LNCAP (cell line): ENCODE measurements around the gene NUDT3.

ENCODE experiments used
- TF ChIP-seq, protein P1 (sequence below): fragments of 450-650 bp; IDR thresholded peaks from 2 replicates; pipeline ENCODE4 v1.5.1; 2017; ENCODE audit warnings: mild to moderate bottlenecking

The NUDT3 gene

GRCh38 chr6:34359418-34360158 is 32.9 kb downstream of the NUDT3 start:
- TF ChIP-seq, protein P1, sequence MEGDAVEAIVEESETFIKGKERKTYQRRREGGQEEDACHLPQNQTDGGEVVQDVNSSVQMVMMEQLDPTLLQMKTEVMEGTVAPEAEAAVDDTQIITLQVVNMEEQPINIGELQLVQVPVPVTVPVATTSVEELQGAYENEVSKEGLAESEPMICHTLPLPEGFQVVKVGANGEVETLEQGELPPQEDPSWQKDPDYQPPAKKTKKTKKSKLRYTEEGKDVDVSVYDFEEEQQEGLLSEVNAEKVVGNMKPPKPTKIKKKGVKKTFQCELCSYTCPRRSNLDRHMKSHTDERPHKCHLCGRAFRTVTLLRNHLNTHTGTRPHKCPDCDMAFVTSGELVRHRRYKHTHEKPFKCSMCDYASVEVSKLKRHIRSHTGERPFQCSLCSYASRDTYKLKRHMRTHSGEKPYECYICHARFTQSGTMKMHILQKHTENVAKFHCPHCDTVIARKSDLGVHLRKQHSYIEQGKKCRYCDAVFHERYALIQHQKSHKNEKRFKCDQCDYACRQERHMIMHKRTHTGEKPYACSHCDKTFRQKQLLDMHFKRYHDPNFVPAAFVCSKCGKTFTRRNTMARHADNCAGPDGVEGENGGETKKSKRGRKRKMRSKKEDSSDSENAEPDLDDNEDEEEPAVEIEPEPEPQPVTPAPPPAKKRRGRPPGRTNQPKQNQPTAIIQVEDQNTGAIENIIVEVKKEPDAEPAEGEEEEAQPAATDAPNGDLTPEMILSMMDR, result no peak

- TF ChIP-seq, protein P1, result no peak
Measured at GRCh38 chr6:34358389-34358905, 34.0 kb downstream of the NUDT3 start.

DNA sequence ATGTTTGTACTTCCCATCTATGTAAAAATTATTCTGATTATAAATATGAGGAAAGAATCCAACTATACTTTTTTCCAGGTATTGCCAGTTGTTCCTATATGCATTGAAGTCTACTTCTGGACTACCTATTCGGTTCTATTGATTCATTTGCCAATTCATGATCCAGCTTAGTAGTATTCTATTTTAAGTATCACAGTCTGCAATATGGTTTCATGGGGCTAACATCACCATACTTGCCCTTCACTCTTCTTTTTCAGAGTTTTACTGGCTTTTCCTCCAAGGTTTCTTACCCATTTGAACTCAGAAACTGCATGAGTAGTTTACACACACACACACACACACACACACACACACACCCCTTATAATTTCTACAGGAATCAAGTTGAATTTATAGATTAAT is 34.5 kb downstream of the NUDT3 start:
- TF ChIP-seq, protein P1, result no peak

DNA sequence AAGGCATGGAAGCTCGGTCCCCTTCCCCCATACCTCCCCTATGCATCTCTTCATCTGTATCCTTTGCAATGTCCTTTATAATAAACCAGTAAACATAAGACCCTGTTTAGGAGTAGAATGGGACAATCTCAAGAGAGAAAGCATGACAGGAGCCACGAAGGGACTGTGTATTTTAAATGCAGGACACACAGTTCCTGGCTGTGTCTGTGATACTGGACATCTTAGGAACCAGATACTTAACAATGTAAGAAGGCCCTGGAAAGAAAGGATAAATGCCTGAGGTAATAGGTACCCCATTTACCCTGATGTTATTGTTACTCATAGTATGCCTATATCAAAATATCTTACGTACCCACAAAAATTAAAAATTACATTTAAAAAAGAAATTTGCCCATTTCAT is 36.6 kb downstream of the NUDT3 start:
- TF ChIP-seq, protein P1, result no peak

DNA sequence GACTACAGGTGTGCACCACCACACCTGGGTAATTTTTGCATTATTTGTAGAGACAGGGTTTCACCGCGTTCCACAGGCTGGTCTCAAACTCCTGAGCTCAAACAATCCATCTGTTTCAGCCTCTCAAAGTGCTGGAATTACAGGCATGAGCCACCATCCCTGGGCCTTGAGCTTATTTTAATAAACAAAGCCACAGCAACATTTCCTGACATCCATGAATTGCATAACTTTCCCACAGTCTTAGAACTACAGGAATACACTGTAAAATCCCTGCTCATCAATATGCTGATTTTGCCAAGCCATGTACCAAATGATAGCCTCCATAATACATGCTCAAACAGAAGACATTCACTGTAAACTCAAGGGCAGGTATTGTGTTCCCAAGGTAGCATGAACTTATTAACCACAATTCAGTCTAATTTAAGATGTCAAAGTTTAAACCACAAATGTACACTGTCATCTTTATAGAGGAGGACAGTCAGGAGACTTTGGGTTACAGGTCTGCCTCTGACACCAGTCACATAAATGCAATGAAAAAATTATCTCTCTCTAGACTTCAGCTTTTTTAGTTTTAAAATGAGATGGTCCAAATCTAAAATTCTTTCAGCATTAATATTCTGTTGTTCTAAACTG is 40.0 kb downstream of the NUDT3 start:
- TF ChIP-seq, protein P1, result no peak

GRCh38 chr6:34350934-34351217 is 41.6 kb downstream of the NUDT3 start:
- TF ChIP-seq, protein P1, result no peak

DNA sequence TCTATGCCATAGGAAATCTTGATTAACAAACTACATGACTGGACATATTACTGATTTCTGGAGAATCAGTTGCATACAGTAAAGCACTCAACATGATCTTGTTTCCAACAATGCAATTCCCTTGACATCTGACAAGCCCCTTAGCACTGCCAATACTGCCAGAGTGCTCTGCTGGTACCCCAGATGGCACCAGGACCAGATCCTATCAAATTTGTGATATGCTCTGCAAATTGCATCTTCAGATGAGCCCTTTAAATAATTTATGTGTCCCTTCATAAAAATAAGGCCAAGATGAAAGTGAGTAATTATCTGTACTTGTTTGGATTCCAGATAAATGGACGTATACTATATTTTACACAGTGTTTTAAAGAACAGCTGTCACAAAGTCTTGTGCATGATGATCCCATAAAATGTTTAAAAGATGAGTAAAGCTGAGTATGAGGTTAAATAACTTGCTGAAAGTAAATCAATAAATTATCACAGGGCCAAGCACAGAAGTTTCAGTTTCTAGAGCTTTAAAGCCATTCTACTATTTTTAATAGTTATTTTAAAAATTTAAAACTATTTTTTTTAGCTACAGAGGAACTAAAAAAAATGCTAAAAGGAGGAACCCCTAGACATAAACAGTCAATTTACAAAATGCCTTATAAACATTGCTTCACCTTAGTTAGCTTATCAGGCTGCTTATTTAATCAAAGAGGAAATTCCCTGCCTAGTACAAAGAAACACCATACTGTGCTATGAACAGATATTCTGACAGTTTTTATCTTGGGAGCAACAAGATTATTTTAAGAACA is 42.1 kb downstream of the NUDT3 start:
- TF ChIP-seq, protein P1, result no peak
